Upper lobe of left lung (tissue), 4 donors: ENCODE measurements around the gene FILIP1L.

Experiments used
- CTCF ChIP-seq, 6 experiments: fragments of 450-650 bp in 4 of 6; fragments of 200-600 bp in 2 of 6; sonication (generic) in 2 of 6; IDR thresholded peaks; one replicate each; pipeline ENCODE4 v1.5.1; 2016 to 2019; ENCODE audit warnings: antibody characterized with exemption in 6 of 6
- POLR2A ChIP-seq, 4 donors: fragments of 450-650 bp; IDR thresholded peaks; one replicate each; pipeline ENCODE4 v1.5.1; 2016 to 2017; ENCODE audit warnings: antibody characterized with exemption in 4 of 4, mild to moderate bottlenecking in 2 of 4
- POLR2AphosphoS5 ChIP-seq, 2 donors: sonication (generic); formaldehyde crosslinking; IDR thresholded peaks; one replicate each; pipeline ENCODE4 v1.5.1; 2017; ENCODE audit warnings: antibody characterized with exemption in 2 of 2

- TF ChIP-seq CTCF (IDR thresholded peaks at IDR 0.05) (no peak), POLR2AphosphoS5 (IDR thresholded peaks at IDR 0.05) (no peak), POLR2A (IDR thresholded peaks at IDR 0.05) (no peak)
Measured at GRCh38 chr3:100150473-100150872, 36.2 kb upstream of the FILIP1L start.
